GM13977 (cell line): ENCODE measurements around the gene NPAS3.

Experiments
- DNase-seq: peaks from one replicate; pipeline ENCODE4 v3.0.0; 2012; ENCODE audit warnings: low spot score
- CTCF ChIP-seq: IDR thresholded peaks from 2 replicates; pipeline ENCODE4 v1.5.1; 2012; ENCODE audit warnings: mild to moderate bottlenecking, control low read depth; ENCODE audit not compliant: insufficient read depth; ENCODE audit errors: extremely low read depth, missing control alignments
- in situ Hi-C: fragments of 300-500 bp; cut with MboI; formaldehyde crosslinking; loops from one replicate; pipeline ENCODE4 v1.12.0; 2022; ENCODE audit warnings: low sequenced_read_pairs, low pct_unique_long_range_greater_than_20kb, mixed read lengths, inconsistent platforms; ENCODE audit not compliant: unreplicated experiment

Gene NPAS3

GRCh38 chr14:33375786-33376185 is 437.1 kb downstream of the NPAS3 start:
- no peak for DNase-seq
- in situ Hi-C loops, result no loop called here

DNA sequence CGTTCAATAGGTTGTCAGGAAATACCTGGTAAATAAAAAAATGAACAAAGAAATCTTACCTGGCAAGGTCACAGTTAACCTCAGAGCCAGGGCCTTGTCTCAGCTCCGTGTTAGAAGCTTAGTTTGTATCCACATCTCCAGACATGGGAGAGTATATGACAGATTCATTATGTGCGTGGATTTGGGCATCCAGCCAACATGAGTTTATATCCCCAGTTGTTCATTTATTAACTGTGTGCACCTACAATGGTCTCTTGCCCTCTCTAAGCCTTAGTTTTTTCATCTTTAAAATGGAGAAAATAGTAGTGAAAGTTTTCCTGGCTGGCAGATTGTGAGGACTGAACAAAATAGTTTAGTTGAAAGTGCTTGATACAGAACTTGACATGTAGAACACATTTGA is 437.8 kb downstream of the NPAS3 start:
- in situ Hi-C loops, result no loop called here
- no peak for TF ChIP-seq CTCF
- no peak for DNase-seq

More at GRCh38 chr14:33375786-33376185, 437.1 kb downstream of the NPAS3 start:
- TF ChIP-seq CTCF, result no peak

GRCh38 chr14:33377596-33378390 is 439.1 kb downstream of the NPAS3 start:
- in situ Hi-C loops, result no loop called here
- no peak for TF ChIP-seq CTCF
- no peak for DNase-seq

DNA sequence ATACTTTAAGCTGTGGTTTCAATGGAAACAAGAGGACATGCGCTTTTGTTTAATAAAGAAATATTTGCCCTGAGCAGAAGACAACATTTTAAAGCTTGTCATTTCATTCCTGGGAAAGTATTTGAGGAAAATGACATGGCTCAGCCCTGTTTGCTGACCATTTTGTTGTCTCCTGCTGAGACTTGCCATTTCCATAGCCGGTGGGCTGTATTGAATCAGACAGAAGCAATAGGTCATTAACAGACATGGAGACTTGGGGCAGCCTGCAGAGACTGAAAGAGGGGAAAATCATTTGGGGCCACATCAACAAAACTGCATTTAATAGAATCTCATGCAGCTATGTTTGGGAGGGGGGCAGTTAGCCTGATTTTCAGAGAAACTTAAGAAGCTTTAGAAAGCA is 443.0 kb downstream of the NPAS3 start:
- no peak for TF ChIP-seq CTCF
- in situ Hi-C loops, result no loop called here
- no peak for DNase-seq

DNA sequence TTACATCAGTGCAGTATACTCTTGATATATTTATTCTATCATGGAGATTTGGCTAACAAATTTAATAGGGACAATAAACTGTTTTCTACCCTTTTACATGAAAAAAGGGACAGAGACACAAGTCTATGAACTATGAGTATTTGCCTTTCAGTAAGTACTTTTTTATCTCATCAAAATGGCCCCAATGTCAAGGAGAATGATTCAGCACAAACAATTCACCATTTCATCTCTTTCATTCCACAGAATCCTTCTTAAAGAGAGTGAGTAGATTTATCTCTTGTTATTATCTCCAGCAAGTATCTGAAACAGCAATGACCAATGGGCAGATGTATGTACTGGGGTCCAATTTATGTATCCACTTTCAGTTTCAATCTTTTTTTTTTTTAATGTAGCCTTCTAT is 447.5 kb downstream of the NPAS3 start:
- in situ Hi-C loops, result no loop called here
- TF ChIP-seq CTCF, result no peak

DNA sequence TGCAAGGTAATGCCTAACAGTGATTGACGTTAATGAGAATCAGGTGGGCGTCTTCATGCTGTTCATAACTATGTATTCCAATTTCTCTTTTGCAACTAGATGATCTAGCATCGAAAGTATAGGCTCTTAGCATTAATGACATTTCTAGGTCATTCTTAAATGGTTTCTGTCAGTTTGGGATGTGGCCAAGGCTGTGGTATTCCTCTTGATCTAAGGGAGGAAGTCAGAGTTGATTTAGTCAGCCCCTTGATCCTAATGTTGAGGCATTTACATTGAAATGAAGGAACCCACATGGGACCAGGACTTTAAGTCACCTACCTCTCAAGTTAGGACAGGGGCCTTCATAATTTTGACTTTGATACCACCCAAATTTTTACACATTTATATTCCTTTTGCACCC is 448.1 kb downstream of the NPAS3 start:
- no peak for TF ChIP-seq CTCF
- in situ Hi-C loops, result no loop called here
- no peak for DNase-seq

More for the DNA sequence above, 447.5 kb downstream of the NPAS3 start:
- DNase-seq, result no peak
